ENCODE measurements around the gene C11orf54.
"Not testable (repeated sequence)": the region's sequence is repeated elsewhere in the genome, so short reads cannot be mapped to it uniquely, and the experiment has no call there.

Gene C11orf54

DNA sequence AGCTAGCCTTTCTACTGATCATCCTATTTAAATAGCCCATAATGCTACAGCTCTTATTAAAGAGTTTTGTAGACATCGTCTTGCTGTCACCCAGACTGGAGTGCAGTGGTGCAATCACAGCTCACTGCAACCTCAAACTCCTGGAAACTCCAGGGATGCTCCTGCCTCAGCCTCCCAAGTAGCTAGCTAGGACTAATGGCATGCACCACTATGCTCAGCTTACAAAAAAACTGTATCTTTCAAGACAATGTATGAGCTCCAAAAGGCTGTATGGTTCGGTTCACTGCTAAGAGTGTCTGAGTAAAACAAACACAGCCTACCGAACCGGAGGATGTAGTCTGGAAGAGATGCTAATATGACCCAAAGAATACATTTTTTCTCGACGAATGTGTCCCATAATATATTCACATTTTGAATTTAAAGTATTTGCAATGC lies 2.8 kb upstream of the C11orf54 start:
- in situ Hi-C loops (cut with HindIII; ENCODE audit: low pct_unique_long_range_greater_than_20kb, low sequenced_read_pairs): no loop called here
- no peak for DNase-seq (ENCODE audit: low read depth in 1 of 2, low spot score in 1 of 2)
- TF ChIP-seq JUND (IDR thresholded peaks at IDR 0.05; ENCODE audit: low read depth): no peak

DNA sequence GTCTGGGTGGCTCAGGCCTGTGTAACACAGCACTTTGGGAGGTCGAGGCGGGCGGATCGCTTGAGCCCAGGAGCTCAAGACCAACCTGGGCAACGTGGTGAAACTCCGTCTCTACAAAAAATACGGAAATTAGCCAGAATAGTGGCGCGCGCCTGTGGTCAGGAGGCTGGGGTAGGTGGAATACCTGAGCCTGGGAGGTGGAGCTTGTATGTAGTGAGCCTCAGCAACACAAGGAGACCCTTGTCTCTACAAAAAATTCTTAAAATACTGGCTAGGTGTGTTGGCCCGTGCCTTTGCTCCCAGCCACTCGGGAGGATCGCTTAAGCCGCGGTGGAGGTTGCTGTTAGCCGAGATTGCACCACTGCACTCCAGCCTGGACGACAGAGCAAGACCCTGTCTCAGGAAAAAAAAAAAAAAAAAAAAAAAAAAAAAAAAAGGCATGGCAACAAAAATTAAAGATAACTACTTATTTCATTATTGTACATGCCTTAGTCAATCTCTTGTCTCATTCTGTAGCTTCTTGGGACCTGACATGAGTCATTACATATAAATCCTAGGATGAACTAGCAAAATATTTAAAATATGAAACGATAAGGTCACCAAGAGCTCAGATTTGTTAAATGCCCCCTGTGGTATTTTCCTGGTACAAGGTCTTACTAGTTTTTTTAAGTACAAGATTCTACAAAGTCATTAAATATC lies 1.3 kb upstream of the C11orf54 start:
- in situ Hi-C loops (cut with HindIII; ENCODE audit: low pct_unique_long_range_greater_than_20kb, low sequenced_read_pairs): no loop called here
- DNase-seq (ENCODE audit: low read depth in 1 of 2, low spot score in 1 of 2): peak in 1 of 2 experiments; percentile 55
- TF ChIP-seq JUND (IDR thresholded peaks at IDR 0.05; ENCODE audit: low read depth): no peak

DNA sequence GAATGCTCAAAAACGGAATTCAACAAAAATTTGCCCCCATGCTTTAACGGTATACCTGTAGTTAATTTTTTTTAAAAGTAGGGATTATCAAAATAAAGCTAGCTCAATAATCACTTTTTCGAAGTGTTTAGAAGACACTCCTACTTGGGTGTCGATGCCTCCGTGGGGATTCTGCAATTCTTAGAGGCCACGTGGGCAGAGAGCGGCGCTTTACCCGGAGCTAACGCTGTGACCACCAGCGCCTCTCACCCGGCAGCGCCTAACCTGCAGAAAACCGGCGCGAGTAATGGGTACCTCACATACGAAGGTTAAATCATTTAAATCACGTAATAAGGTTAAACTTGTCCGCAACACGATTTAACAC lies 760 bp upstream of the C11orf54 start:
- TF ChIP-seq JUND (IDR thresholded peaks at IDR 0.05; ENCODE audit: low read depth): no peak
- peak; percentile 46 to 79 for DNase-seq (ENCODE audit: low read depth in 1 of 2, low spot score in 1 of 2)
- in situ Hi-C loops (cut with HindIII; ENCODE audit: low pct_unique_long_range_greater_than_20kb, low sequenced_read_pairs): no loop called here

DNA sequence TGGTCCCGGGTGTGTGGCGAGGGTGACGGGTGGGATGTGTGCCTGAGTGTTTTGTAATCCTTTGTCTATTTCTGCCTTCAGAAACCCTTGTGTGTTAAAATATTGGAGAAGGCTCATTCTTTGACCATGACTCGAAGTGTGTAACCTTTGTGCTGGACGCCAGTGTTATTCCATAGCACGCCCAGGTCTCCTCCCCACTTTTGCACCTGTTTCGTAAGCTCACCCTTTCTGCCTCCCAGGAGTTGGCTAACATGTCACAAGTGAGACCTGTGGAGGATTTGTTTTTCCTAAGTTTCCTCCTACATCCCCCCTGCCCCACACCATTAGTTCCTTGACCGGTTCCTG lies 382 bp downstream of the C11orf54 start:
- TF ChIP-seq JUND (IDR thresholded peaks at IDR 0.05; ENCODE audit: low read depth): no peak
- in situ Hi-C loops (cut with HindIII; ENCODE audit: low pct_unique_long_range_greater_than_20kb, low sequenced_read_pairs): no loop called here
- DNase-seq (ENCODE audit: low read depth in 1 of 2, low spot score in 1 of 2): peak; percentile 83 to 92

DNA sequence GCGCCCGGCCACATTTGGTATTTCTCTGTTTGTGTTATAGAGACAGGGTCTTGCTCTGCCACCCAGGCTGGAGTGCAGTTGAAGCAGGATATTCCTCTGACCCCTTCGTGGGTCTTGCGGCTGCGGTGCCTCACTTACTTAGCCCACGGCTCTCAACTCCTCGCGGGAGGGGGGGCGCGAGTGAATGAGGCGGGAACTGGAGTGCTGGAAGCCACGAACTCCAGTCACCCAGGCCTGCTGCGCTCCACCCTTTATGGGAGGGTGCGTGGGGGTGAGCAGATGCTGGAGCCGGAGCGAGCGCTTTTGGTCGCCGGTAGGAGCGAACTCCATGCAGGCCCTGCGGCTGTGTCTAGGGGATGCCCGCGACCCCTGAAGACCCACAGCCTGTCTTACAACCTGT lies 1.8 kb downstream of the C11orf54 start:
- no peak for DNase-seq (ENCODE audit: low read depth in 1 of 2, low spot score in 1 of 2)
- in situ Hi-C loops (cut with HindIII; ENCODE audit: low pct_unique_long_range_greater_than_20kb, low sequenced_read_pairs): no loop called here
- TF ChIP-seq JUND (IDR thresholded peaks at IDR 0.05; ENCODE audit: low read depth): no peak

DNA sequence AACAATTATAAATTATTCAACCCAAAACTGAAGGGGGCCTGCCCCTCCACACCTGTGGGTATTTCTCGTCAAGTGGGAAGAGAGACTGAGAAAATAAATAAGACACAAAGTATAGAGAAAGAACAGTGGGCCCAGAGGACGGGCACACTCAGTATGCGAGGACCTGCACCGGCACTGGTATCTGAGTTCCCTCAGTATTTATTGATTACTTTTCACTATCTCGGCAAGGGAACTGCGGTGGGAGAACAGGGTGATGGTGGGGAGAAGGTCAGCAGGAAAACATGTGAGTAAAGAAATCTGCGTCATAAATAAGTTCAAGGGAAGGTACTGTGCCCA lies 3.2 kb downstream of the C11orf54 start:
- in situ Hi-C loops (cut with HindIII; ENCODE audit: low pct_unique_long_range_greater_than_20kb, low sequenced_read_pairs): no loop called here
- DNase-seq (ENCODE audit: low read depth in 1 of 2, low spot score in 1 of 2): no peak
- no peak for TF ChIP-seq JUND (IDR thresholded peaks at IDR 0.05; ENCODE audit: low read depth)

DNA sequence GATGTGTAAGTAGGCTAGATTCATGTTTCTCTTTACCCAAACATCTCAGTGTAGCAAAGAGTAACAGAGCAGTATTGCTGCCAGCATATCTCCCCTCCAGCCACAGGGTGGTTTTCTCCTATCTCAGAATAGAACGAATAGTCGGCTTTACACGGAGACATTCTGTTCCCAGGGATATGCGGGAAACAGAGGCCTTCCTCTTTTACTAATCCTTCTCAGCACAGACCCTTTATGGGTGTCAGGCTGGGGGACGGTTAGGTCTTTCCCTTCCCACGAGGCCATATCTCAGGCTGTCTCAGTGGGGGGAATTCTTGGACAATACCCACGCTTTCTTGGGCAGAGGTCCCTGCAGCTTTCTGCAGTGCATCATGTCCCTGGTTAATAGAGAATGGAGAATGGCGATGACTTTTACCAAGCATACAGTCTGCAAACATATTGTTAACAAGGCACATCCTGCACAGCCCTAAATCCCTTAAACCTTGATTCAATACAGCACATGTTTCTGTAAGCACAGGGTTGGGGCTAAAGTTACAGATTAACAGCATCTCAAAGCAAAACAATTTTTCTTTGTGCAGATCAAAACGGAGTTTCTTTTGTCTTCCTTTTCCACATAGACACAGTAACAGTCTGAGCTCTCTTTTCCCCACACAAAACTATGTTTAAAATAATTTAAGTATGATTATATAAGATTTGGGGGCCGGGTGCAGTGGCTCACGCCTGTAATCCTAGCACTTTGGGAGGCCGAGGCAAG lies 3.7 kb downstream of the C11orf54 start:
- DNase-seq (ENCODE audit: low read depth in 1 of 2, low spot score in 1 of 2); in situ Hi-C loops (cut with HindIII; ENCODE audit: low pct_unique_long_range_greater_than_20kb, low sequenced_read_pairs): not testable (repeated sequence)

DNA sequence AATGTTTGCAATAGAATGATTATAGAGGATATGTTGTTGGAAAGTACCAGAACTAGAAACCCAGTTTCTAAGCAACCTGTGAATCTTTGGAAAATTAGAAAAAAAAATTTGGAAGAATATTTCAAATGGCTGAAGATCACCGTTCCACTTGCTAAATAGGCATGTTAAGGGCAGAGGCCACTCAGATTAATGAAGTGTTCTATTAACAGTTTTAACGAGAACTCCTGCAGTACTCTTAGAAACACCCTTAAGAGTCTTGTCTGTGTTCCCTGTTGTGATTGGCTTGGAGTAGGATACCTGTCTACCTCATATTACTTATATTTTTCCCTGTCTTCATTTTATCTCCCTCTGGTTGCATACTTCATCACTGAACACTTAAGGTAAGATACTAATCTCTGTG lies 4.6 kb downstream of the C11orf54 start:
- no peak for DNase-seq (ENCODE audit: low read depth in 1 of 2, low spot score in 1 of 2)
- TF ChIP-seq JUND (IDR thresholded peaks at IDR 0.05; ENCODE audit: low read depth): no peak
- in situ Hi-C loops (cut with HindIII; ENCODE audit: low pct_unique_long_range_greater_than_20kb, low sequenced_read_pairs): no loop called here

DNA sequence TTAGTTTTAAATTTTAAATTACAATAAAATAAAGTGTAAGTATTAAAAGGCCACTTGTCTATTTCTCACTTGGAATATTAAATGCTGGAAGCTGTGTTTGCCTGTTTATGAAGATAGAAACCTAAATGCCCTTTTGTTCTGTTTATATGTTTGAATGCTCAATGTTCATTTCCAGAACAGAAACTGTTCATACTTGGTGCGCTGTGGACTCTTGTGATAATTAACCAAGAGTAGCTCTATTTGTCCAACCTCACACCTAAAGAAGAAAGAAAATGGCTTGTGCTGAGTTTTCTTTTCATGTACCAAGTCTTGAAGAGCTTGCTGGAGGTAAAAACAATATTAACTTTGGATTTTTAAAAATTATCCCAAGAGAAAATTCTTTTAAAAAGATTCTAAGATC lies 5.7 kb downstream of the C11orf54 start:
- in situ Hi-C loops (cut with HindIII; ENCODE audit: low pct_unique_long_range_greater_than_20kb, low sequenced_read_pairs): no loop called here
- TF ChIP-seq JUND (IDR thresholded peaks at IDR 0.05; ENCODE audit: low read depth): no peak
- no peak for DNase-seq (ENCODE audit: low read depth in 1 of 2, low spot score in 1 of 2)

DNA sequence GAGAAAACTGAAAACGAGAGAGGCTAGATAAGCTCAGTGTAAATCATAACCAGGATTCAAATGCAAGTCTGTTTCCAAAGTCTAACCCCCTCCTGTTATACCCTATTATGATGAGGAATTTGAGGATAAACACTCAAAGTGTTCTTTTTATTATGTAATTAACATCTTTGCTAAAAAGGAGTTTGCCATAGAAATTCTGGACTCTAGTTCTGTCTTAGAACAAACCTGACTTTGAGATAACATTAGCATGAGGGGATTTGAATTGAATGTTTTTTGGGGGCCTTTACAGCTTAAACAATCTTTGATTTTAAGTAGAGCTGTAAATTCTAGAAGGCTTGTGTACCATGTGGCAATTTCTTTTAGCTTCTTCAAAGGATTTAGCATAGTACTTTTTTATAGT lies 9.5 kb downstream of the C11orf54 start:
- in situ Hi-C loops (cut with HindIII; ENCODE audit: low pct_unique_long_range_greater_than_20kb, low sequenced_read_pairs): no loop called here
- no peak for DNase-seq (ENCODE audit: low read depth in 1 of 2, low spot score in 1 of 2)
- TF ChIP-seq JUND (IDR thresholded peaks at IDR 0.05; ENCODE audit: low read depth): no peak

DNA sequence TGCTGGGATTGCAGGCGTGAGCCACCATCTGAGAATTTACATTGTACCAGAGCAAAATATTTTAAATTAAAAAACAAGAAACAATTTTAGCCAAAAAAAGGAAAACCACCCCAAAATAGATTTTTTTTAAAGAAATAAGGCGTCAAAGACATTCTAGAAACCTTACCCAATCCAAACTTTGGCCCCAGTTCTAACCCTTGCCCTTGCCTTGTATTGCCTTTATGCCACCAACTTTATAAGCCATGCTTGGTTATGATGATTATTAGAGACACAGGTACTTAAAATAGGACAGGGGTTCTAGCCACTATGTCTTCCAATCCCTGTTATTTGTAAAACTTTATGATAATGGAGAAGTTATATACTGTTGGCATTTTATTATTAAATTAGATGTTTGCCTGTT lies 11.8 kb downstream of the C11orf54 start:
- in situ Hi-C loops (cut with HindIII; ENCODE audit: low pct_unique_long_range_greater_than_20kb, low sequenced_read_pairs): no loop called here
- no peak for TF ChIP-seq JUND (IDR thresholded peaks at IDR 0.05; ENCODE audit: low read depth)
- no peak for DNase-seq (ENCODE audit: low read depth in 1 of 2, low spot score in 1 of 2)

DNA sequence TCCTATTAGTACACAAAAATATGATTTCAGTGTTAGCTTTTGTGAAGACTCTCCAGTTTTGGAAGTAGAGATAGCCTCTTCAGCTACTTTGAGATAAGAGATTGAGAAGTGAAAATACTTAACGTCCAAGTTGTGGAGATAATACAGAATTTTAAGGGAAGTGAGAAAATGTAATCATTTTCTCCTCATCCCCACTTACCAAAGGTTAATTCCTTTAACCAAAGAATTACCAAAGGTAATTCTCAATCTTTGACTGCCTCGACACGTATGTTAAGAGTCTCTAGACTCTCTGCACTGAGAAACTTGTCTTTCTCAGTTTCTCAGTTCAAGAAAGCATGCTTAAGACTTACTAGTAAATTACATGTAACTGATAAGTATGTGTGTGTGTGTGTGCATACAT lies 15.3 kb downstream of the C11orf54 start:
- in situ Hi-C loops (cut with HindIII; ENCODE audit: low pct_unique_long_range_greater_than_20kb, low sequenced_read_pairs): no loop called here
- TF ChIP-seq JUND (IDR thresholded peaks at IDR 0.05; ENCODE audit: low read depth): no peak
- no peak for DNase-seq (ENCODE audit: low read depth in 1 of 2, low spot score in 1 of 2)

DNA sequence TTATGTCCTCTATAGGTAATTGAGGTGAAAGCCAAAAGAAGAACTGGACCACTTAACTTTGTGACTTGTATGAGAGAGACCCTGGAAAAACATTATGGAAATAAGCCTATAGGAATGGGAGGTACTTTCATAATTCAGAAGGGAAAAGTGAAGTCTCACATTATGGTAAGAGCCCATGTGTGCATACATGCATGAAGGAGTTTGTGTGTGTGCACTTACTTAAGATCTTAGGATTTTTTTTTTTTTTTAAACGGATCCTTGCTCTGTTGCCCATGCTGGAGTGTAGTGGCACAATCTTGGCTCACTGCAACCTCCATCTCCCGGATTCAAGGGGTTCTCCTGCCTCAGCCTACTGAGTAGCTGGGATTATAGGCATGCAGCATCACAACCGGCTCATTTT lies 15.8 kb downstream of the C11orf54 start:
- in situ Hi-C loops (cut with HindIII; ENCODE audit: low pct_unique_long_range_greater_than_20kb, low sequenced_read_pairs): no loop called here
- TF ChIP-seq JUND (IDR thresholded peaks at IDR 0.05; ENCODE audit: low read depth): no peak
- no peak for DNase-seq (ENCODE audit: low read depth in 1 of 2, low spot score in 1 of 2)
